K562 (cell line): ENCODE data around the gene IL36RN. TPM values are rescaled to one million over a fixed set of nuclear protein-coding genes. Genes with fewer than 3 reads are reported as not detected.

Source experiments
- ATAC-seq: fragments of 200-7000 bp; cut with Tn5 transposase; 3 replicates; pipeline ENCODE4 v1.9.1; 2020; ENCODE audit warnings: moderate library complexity
- BruUV-seq: library from RNA; stranded (reverse); fragments of 400-500 nt; replicated peaks from 2 replicates; lab custom pipeline; 2021; lab: Mats Ljungman, UMichigan
- CTCF ChIA-PET: fragments of 300-600 bp; formaldehyde crosslinking; extraction: SDS; loops from one replicate; lab custom pipeline; 2021; ENCODE audit warnings: low intra/inter-chr PET ratio; lab: Yijun Ruan, JAX
- POLR2A ChIA-PET: fragments of 300-600, 350-650 bp; sonication (Branson Sonifier 250); formaldehyde crosslinking; extraction: SDS; loops from one replicate; lab custom pipeline; 2021; ENCODE audit warnings: antibody characterized with exemption, inconsistent platforms; lab: Yijun Ruan, JAX
- DNase-seq, 4 experiments: peaks; one replicate each; pipeline versions ENCODE4 v3.0.0 to v3.0.0-alpha.2; 2011 to 2018; ENCODE audit warnings: low spot score in 3 of 4, mixed read lengths in 3 of 4; ENCODE audit errors: extremely low read depth in 1 of 4
- FAIRE-seq: peaks from 2 replicates; lab custom pipeline; 2011; peaks lifted over from hg19 to GRCh38; lab: Jason Lieb, UNC
- H2AFZ ChIP-seq: 2 replicates; pipeline ENCODE4 v1.6.0; 2011; ENCODE audit warnings: low read depth, low read length, control low read depth, inconsistent platforms
- H3K27ac ChIP-seq: fragments of 200-600 bp; 3 replicates; pipeline ENCODE4 v1.8.0; 2011; ENCODE audit warnings: low read depth, mild to moderate bottlenecking, control low read depth, inconsistent platforms, low read length, moderate library complexity, mixed read lengths; ENCODE audit errors: extremely low read depth
- H3K27me3 ChIP-seq, 2 experiments: fragments of 300-600 bp in 1 of 2; 2 replicates in 1 of 2; 3 replicates in 1 of 2; pipeline versions ENCODE4 v1.6.0 to v1.8.0; 2011; ENCODE audit warnings: inconsistent platforms in 2 of 2, low read length in 2 of 2, mild to moderate bottlenecking in 1 of 2, mixed read lengths in 1 of 2, moderate library complexity in 1 of 2; ENCODE audit not compliant: control insufficient read depth in 2 of 2, insufficient read depth in 2 of 2
- H3K36me3 ChIP-seq: fragments of 300-600 bp; 3 replicates; pipeline ENCODE4 v1.8.0; 2011; ENCODE audit warnings: mild to moderate bottlenecking, low read length, inconsistent platforms; ENCODE audit not compliant: control insufficient read depth, insufficient read depth
- H3K4me1 ChIP-seq, 2 experiments: fragments of 200-600 bp in 1 of 2; replicated peaks in 1 of 2; 2 replicates in 1 of 2; 3 replicates in 1 of 2; pipeline versions ENCODE4 v1.5.1 to v1.8.0; 2011; ENCODE audit warnings: inconsistent platforms in 2 of 2, low read length in 2 of 2, mild to moderate bottlenecking in 1 of 2, mixed read lengths in 1 of 2, moderate library complexity in 1 of 2; ENCODE audit not compliant: control insufficient read depth in 2 of 2, insufficient read depth in 2 of 2
- H3K4me2 ChIP-seq: 2 replicates; pipeline ENCODE4 v1.6.1; 2011; ENCODE audit warnings: low read length, control low read depth, inconsistent platforms, mixed read lengths; ENCODE audit not compliant: insufficient read depth
- H3K4me3 ChIP-seq: fragments of 200-600 bp; sonication (generic), shearing (Covaris generic); 2 replicates; pipeline ENCODE4 v1.5.1; 2016; ENCODE audit warnings: control low read depth, inconsistent platforms
- H3K79me2 ChIP-seq: fragments of 200-600 bp; 3 replicates; pipeline ENCODE4 v1.8.0; 2011; ENCODE audit warnings: low read length, inconsistent platforms; ENCODE audit not compliant: control insufficient read depth, insufficient read depth
- H3K9ac ChIP-seq, 2 experiments: 2 replicates each; pipeline versions ENCODE4 v1.6.0 to v1.6.1; 2011; ENCODE audit warnings: low read depth in 2 of 2, low read length in 2 of 2, control low read depth in 1 of 2, inconsistent platforms in 1 of 2, mild to moderate bottlenecking in 1 of 2, mixed read lengths in 1 of 2; ENCODE audit not compliant: insufficient read depth in 1 of 2
- H3K9me1 ChIP-seq: one replicate; pipeline ENCODE4 v1.6.0; 2011; ENCODE audit warnings: inconsistent platforms, mild to moderate bottlenecking, low read length, moderate library complexity; ENCODE audit not compliant: control insufficient read depth, insufficient read depth
- H3K9me3 ChIP-seq: replicated peaks from 2 replicates; pipeline ENCODE4 v1.5.1; 2011; ENCODE audit warnings: low read depth, low read length, inconsistent platforms; ENCODE audit not compliant: control insufficient read depth, insufficient read depth
- H4K20me1 ChIP-seq: replicated peaks from 2 replicates; pipeline ENCODE4 v1.6.1; 2011; ENCODE audit warnings: low read length, inconsistent platforms, mixed read lengths; ENCODE audit not compliant: control insufficient read depth, insufficient read depth
- E2F8 ChIP-seq: fragments of 450-650 bp; IDR thresholded peaks from 2 replicates; pipeline ENCODE4 v1.7.1; 2018; ENCODE audit warnings: mild to moderate bottlenecking, low read depth; ENCODE audit not compliant: partially characterized antibody
- GTF2F1 ChIP-seq: IDR thresholded peaks from 2 replicates; pipeline ENCODE4 v1.6.1; 2011; ENCODE audit warnings: low read depth, low read length, improper control_type of control experiment
- ZNF431 ChIP-seq: sonication (generic); formaldehyde crosslinking; IDR thresholded peaks from 2 replicates; pipeline ENCODE4 v1.8.0; 2022; ENCODE audit warnings: mild to moderate bottlenecking, missing genetic modification reagents
- WGBS: fragments of 100-300 bp; shearing (Covaris generic); methylation state at CpG from one replicate; pipeline ENCODE4 v1.1.6; 2016; ENCODE audit warnings: low coverage, mixed read lengths; ENCODE audit not compliant: insufficient coverage; ENCODE audit errors: missing lambda C conversion rate; 5-methylcytosine and 5-hydroxymethylcytosine counted together
- in situ Hi-C: fragments of 300-500 bp; cut with MboI; formaldehyde crosslinking; loops from 4 replicates; pipeline ENCODE4 v1.15.0; 2018; ENCODE audit warnings: inconsistent platforms, mixed read lengths
- intact Hi-C: fragments of 100-400 bp; cut with micrococcal nuclease; formaldehyde crosslinking; loops from 2 replicates; pipeline ENCODE4 v1.14.2; 2022
- polyA plus RNA-seq, 8 experiments: library from polyadenylated mRNA; depleted of rRNA in 4 of 8; stranded (reverse) in 5 of 8; unstranded in 3 of 8; fragments of >200 nt; fragmentation: Nextera tagmentation in 2 of 8; fragmentation: Illumina TruSeq in 1 of 8; extraction: Ambion mirVana in 2 of 8; extraction: Trizol in 1 of 8; gene quantifications; 2 replicates each; pipeline versions ENCODE4 v1.2.1 to v1.2.3, GENCODE V29; 2011 to 2014; ENCODE audit warnings: inconsistent platforms in 1 of 8, missing spikeins in 1 of 8
- total RNA-seq, 7 experiments: library from RNA; depleted of rRNA in 6 of 7; stranded (reverse); fragments of >200 nt in 6 of 7; fragmentation: Illumina TruSeq in 2 of 7; extraction: Trizol in 2 of 7; gene quantifications; 2 replicates each; pipeline versions ENCODE4 v1.2.1 to v1.2.3, GENCODE V29; 2011 to 2021; ENCODE audit warnings: low replicate concordance in 1 of 7

The IL36RN gene
- total and polyA plus RNA-seq, 9 of the 15 experiments (the other 6 are each of a cell fraction or from before 2014, with no cell fraction given): not detected

GRCh38 chr2:113054066-113054465, 4.9 kb upstream of the IL36RN start:
- TF ChIP-seq E2F8 (no peak), ZNF431 (peak; percentile 74; the same call in 1 of the 2 replicates)
- in situ Hi-C loops (no loop called here), intact Hi-C loops (loop anchor here (5.0 kb wide), 1 partner anchor 97 kb away; no protein-coding TSS in a partner anchor)
- no peaks in the 10 kb centered on the region for H3K9me3 ChIP-seq
- H3K9ac ChIP-seq: no peak overlapping the region
- BruUV-seq: no TSS peak
- ATAC-seq (no peak), FAIRE-seq (no peak), DNase-seq (no peak)
- H3K27me3 ChIP-seq: peaks cover 0 to 14% of the 10 kb centered on the region in 2 experiments; a peak in 2 of 5 replicates
- CTCF ChIA-PET: no interaction called here
- POLR2A ChIA-PET: no interaction called here
- H3K9me1 ChIP-seq: no peaks in the 10 kb centered on the region
- no peak overlapping the region for H3K4me3 ChIP-seq
- H4K20me1 ChIP-seq: no peaks in the 10 kb centered on the region
- no peaks in the 10 kb centered on the region for H3K36me3 ChIP-seq
- H3K4me1 ChIP-seq: peaks cover 0 to 8% of the 10 kb centered on the region in 2 experiments; a peak in 1 of 5 replicates
- H3K4me2 ChIP-seq: no peak overlapping the region
- no peak overlapping the region for H3K27ac ChIP-seq
- H2AFZ ChIP-seq: no peak overlapping the region
- H3K79me2 ChIP-seq: no peaks in the 10 kb centered on the region

DNA sequence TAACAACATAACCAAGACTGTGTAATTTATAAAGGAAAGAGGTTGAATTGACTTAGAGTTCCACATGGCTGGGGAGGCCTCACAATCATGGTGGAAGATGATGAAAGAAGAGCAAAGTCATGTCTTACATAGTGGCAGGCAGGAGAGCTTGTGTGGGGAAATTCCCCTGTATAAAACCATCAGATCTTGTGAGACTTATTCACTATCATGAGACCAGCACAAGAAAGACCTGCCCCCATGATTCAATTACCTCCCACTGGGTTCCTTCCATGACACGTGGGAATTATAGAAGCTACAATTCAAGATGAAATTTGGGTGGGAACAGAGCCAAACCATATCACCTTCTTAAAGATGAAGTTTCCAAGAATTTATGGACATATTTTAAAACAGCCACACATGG, 2.5 kb upstream of the IL36RN start:
- Histone ChIP-seq H3K36me3 (no peaks in the 10 kb centered on the region), H3K4me2 (no peak overlapping the region), H3K4me3 (no peak overlapping the region), H4K20me1 (no peaks in the 10 kb centered on the region), H3K9ac (no peak overlapping the region), H3K4me1 (peaks cover 0 to under 1% of the 10 kb centered on the region in 2 experiments; a peak in 1 of 5 replicates), H3K79me2 (no peaks in the 10 kb centered on the region), H3K27me3 (peaks cover 0 to 10% of the 10 kb centered on the region in 2 experiments; a peak in 2 of 5 replicates), H3K9me3 (no peaks in the 10 kb centered on the region), H2AFZ (no peak overlapping the region), H3K9me1 (no peaks in the 10 kb centered on the region), H3K27ac (no peak overlapping the region)
- TF ChIP-seq GTF2F1: no peak
- in situ Hi-C loops (no loop called here), intact Hi-C loops (no loop called here)
- no TSS peak for BruUV-seq
- ATAC-seq (no peak), DNase-seq (no peak), FAIRE-seq (no peak)
- ChIA-PET CTCF (no interaction called here), POLR2A (no interaction called here)
- WGBS: 0% methylated on average over 1 of the region's 1 CpG
